Naive thymus-derived CD4-positive, alpha-beta T cell (primary cell): ENCODE results near the gene OR10A2. TPM values are rescaled to one million over a fixed set of nuclear protein-coding genes. Genes with fewer than 3 reads are reported as not detected.

Source experiments
- ATAC-seq: fragments of 150-1000 bp; cut with Tn5 transposase; 2 replicates; pipeline ENCODE4 v1.10.0; 2021; ENCODE audit warnings: mild to moderate bottlenecking, moderate library complexity
- CTCF ChIA-PET: fragments of 350-600 bp; sonication (Branson Sonifier 250); formaldehyde crosslinking; loops from one replicate; lab custom pipeline; 2021; ENCODE audit warnings: antibody characterized with exemption; lab: Charles Lee
- POLR2A ChIA-PET: fragments of 350-600 bp; sonication (Branson Sonifier 250); formaldehyde crosslinking; loops from one replicate; lab custom pipeline; 2021; ENCODE audit warnings: antibody characterized with exemption, inconsistent platforms; lab: Charles Lee
- DNase-seq, 9 donors: peaks; one replicate each; pipeline versions ENCODE4 v3.0.0 to v3.0.0-alpha.2; 2020 to 2022; ENCODE audit warnings: mixed read lengths in 1 of 9
- H3K27ac ChIP-seq: one replicate; pipeline ENCODE4 v1.7.0; 2013; ENCODE audit warnings: mild to moderate bottlenecking, low read depth, low read length, moderate library complexity
- H3K27me3 ChIP-seq, 2 donors: one replicate each; pipeline ENCODE4 v1.7.0; 2013; ENCODE audit warnings: low read length in 2 of 2, mild to moderate bottlenecking in 2 of 2, moderate library complexity in 2 of 2; ENCODE audit not compliant: control insufficient read depth in 2 of 2, insufficient read depth in 2 of 2
- H3K36me3 ChIP-seq, 3 experiments: 1 replicate in 2 of 3; 2 replicates in 1 of 3; pipeline ENCODE4 v1.7.0; 2013; ENCODE audit warnings: low read length in 3 of 3, mild to moderate bottlenecking in 3 of 3, moderate library complexity in 1 of 3; ENCODE audit not compliant: insufficient read depth in 3 of 3, control insufficient read depth in 2 of 3
- H3K4me1 ChIP-seq, 2 donors: one replicate each; pipeline ENCODE4 v1.7.0; 2013; ENCODE audit warnings: low read length in 2 of 2, mild to moderate bottlenecking in 2 of 2, moderate library complexity in 1 of 2; ENCODE audit not compliant: control insufficient read depth in 2 of 2, insufficient read depth in 2 of 2
- H3K4me3 ChIP-seq: 2 replicates; pipeline ENCODE4 v1.7.0; 2013; ENCODE audit warnings: mild to moderate bottlenecking, low read length
- H3K9me3 ChIP-seq, 3 experiments: 1 replicate in 2 of 3; 2 replicates in 1 of 3; pipeline ENCODE4 v1.7.0; 2013; ENCODE audit warnings: low read length in 3 of 3; ENCODE audit not compliant: control insufficient read depth in 2 of 3
- H3K27ac Mint-ChIP-seq, 9 donors: one replicate each; pipeline ENCODE4 v1.8.0; 2020 to 2022; ENCODE audit warnings: mixed read lengths in 9 of 9, mild to moderate bottlenecking in 8 of 9, moderate library complexity in 5 of 9, inconsistent platforms in 2 of 9
- H3K27me3 Mint-ChIP-seq, 5 donors: one replicate each; pipeline ENCODE4 v1.8.0; 2021 to 2022; ENCODE audit warnings: mixed read lengths in 5 of 5, mild to moderate bottlenecking in 1 of 5
- H3K36me3 Mint-ChIP-seq, 5 donors: one replicate each; pipeline ENCODE4 v1.8.0; 2020 to 2022; ENCODE audit warnings: mixed read lengths in 5 of 5, mild to moderate bottlenecking in 3 of 5, inconsistent platforms in 1 of 5
- H3K4me1 Mint-ChIP-seq, 7 donors: one replicate each; pipeline ENCODE4 v1.8.0; 2020 to 2022; ENCODE audit warnings: mixed read lengths in 7 of 7, mild to moderate bottlenecking in 3 of 7, inconsistent platforms in 1 of 7
- H3K4me3 Mint-ChIP-seq, 10 donors: one replicate each; pipeline ENCODE4 v1.8.0; 2020 to 2022; ENCODE audit warnings: mild to moderate bottlenecking in 10 of 10, mixed read lengths in 10 of 10, moderate library complexity in 6 of 10, inconsistent platforms in 2 of 10
- H3K9me3 Mint-ChIP-seq, 11 donors: one replicate each; pipeline ENCODE4 v1.8.0; 2020 to 2022; ENCODE audit warnings: mixed read lengths in 11 of 11, mild to moderate bottlenecking in 4 of 11, inconsistent platforms in 1 of 11, moderate library complexity in 1 of 11
- intact Hi-C, 2 donors: fragments of 100-400 bp; cut with micrococcal nuclease; formaldehyde crosslinking; loops; one replicate each; pipeline ENCODE4 v1.15.1; 2023
- polyA plus RNA-seq, 2 donors: library from polyadenylated mRNA; unstranded; fragments of 300-500 nt; fragmentation: Illumina TruSeq; gene quantifications; one replicate each; pipeline ENCODE4 v1.2.3, GENCODE V29; 2021
- total RNA-seq, 6 experiments: library from RNA in 5 of 6; stranded (reverse) in 5 of 6; gene quantifications; 1 replicate in 5 of 6; 2 replicates in 1 of 6; pipeline ENCODE4 v1.2.3 and lab custom pipeline; 2021 to 2026

OR10A2 gene
- total and polyA plus RNA-seq, 7 experiments from 2014 or later = 0.05 TPM; not detected in 6

DNA sequence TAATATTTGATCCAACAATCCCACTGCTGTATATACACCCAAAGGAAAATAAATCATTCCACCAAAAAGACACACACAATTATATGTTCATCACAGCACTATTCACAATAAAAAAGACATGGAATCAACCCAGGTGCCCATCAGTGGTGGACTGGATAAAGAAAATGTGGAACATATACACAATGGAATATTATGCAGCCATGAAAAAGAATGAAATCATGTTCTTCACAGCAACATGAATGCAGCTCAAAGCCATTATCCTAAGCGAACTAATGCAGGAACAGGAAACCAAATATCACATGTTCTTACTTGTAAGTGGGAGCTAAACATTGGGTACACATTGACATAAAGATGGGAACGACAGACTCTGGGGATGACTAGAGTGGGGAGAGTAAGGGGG, 56.8 kb downstream of the OR10A2 start:
- H3K4me1 Mint-ChIP-seq = peaks cover 0 to 3% (median 0%) of the 10 kb centered on the region in 7 donors

DNA sequence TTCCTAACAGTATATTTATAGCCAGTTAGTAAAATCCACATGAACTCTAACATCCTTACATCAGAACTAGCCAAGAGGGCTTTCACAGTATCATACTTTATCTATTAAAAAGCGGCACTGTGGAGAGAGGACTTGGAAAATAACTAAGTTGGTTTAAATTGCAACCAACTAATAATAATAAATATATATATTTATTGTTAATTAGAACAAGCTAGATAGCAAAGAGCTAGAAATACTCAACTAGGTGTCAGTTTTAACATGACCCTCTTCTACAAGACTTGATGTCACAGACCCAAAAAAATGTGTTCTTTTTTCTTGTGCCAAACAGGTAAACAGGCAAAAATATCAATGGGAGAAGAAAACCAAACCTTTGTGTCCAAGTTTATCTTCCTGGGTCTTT, 57.8 kb downstream of the OR10A2 start, which contains the start of gene OR2D3:
Gene OR2D3, plus strand, starts transcription at position 301 of the 400 bp plus-strand sequence. Its CDS starts 0 bp downstream, at position 301.
- Mint-ChIP-seq H3K9me3 (peaks cover 0 to 5% (median 1%) of the 10 kb centered on the region in 11 donors), H3K4me1 (peaks cover 0 to 7% (median 2%) of the 10 kb centered on the region in 7 donors), H3K27me3 (peaks cover 9 to 58% (median 47%) of the 10 kb centered on the region in 5 donors), H3K4me3 (no peak within 1 kb of the TSS), H3K36me3 (no peaks in the 10 kb centered on the region), H3K27ac (no peak within 1 kb of the TSS)
- no peaks in the 10 kb centered on the region for H3K27me3 ChIP-seq
- H3K4me3 ChIP-seq = no peak within 1 kb of the TSS
- H3K4me1 ChIP-seq = no peaks in the 10 kb centered on the region
- POLR2A ChIA-PET = no interaction called here
- no peaks in the 10 kb centered on the region for H3K36me3 ChIP-seq
- intact Hi-C loops = no loop called here
- no peak within 1 kb of the TSS for H3K27ac ChIP-seq
- no peaks in the 10 kb centered on the region for H3K9me3 ChIP-seq
- ATAC-seq (no peak), DNase-seq (no peak)
- CTCF ChIA-PET = no interaction called here

More for the DNA sequence above, 56.8 kb downstream of the OR10A2 start:
- Histone ChIP-seq H3K4me3 (no peak overlapping the region), H3K27me3 (no peaks in the 10 kb centered on the region), H3K36me3 (no peaks in the 10 kb centered on the region), H3K4me1 (no peaks in the 10 kb centered on the region), H3K27ac (no peak overlapping the region), H3K9me3 (no peaks in the 10 kb centered on the region)
- intact Hi-C loops = no loop called here
- H3K9me3 Mint-ChIP-seq = peaks cover 0 to 5% (median 0%) of the 10 kb centered on the region in 11 donors
- DNase-seq = no peak
- H3K27ac Mint-ChIP-seq = no peak overlapping the region
- ChIA-PET CTCF (no interaction called here), POLR2A (no interaction called here)
- H3K36me3 Mint-ChIP-seq = no peaks in the 10 kb centered on the region
- no peak overlapping the region for H3K4me3 Mint-ChIP-seq
- peaks cover 4 to 51% (median 40%) of the 10 kb centered on the region in 5 donors for H3K27me3 Mint-ChIP-seq
- no peak for ATAC-seq

Other genes starting within 250 kb of the OR10A2 start
- 100 to 1,000 TPM in 3 of 5 experiments, 10 to 100 TPM in 2; 49.9 to 160 (median 134) TPM for gene TPP1, start 243.6 kb upstream of the OR10A2 start, total RNA-seq
- gene TPP1, start 243.6 kb upstream of the OR10A2 start, polyA plus RNA-seq = 100 to 1,000 TPM in 1 of 2 donors, 10 to 100 TPM in 1; 91.6 to 116 TPM
- 10 to 100 TPM in 3 of 5 experiments, 1 to 10 TPM in 1, under 1 TPM in 1; 0.48 to 12.5 (median 10.9) TPM for gene DCHS1, start 207.2 kb upstream of the OR10A2 start, total RNA-seq
- 1 to 10 TPM; 2.7 to 4.8 TPM for gene DCHS1, start 207.2 kb upstream of the OR10A2 start, polyA plus RNA-seq
- gene MRPL17, start 179.7 kb upstream of the OR10A2 start, total RNA-seq = 10 to 100 TPM in 4 of 5 experiments, 1 to 10 TPM in 1; 10.0 to 70.3 (median 26.4) TPM
- 10 to 100 TPM; 21.6 to 33.4 TPM for gene MRPL17, start 179.7 kb upstream of the OR10A2 start, polyA plus RNA-seq
- gene OR2AG2, start 91.1 kb upstream of the OR10A2 start, total RNA-seq = under 1 TPM in 1 of 5 experiments, not detected in 4; 0.15 TPM
- gene OR2AG2, start 91.1 kb upstream of the OR10A2 start, polyA plus RNA-seq = not detected
- gene OR2AG1, start 80.0 kb upstream of the OR10A2 start, total RNA-seq = not detected
- not detected for gene OR2AG1, start 80.0 kb upstream of the OR10A2 start, polyA plus RNA-seq
- gene OR6A2, start 63.4 kb upstream of the OR10A2 start, total RNA-seq = under 1 TPM in 1 of 5 experiments, not detected in 4; 0.34 TPM
- gene OR6A2, start 63.4 kb upstream of the OR10A2 start, polyA plus RNA-seq = not detected
- gene OR10A5, start 17.4 kb upstream of the OR10A2 start, total RNA-seq = not detected
- gene OR10A5, start 17.4 kb upstream of the OR10A2 start, polyA plus RNA-seq = not detected
- gene OR10A4, start 13.6 kb downstream of the OR10A2 start, total RNA-seq = not detected
- not detected for gene OR10A4, start 13.6 kb downstream of the OR10A2 start, polyA plus RNA-seq
- under 1 TPM in 1 of 5 experiments, not detected in 4; 0.27 TPM for gene OR2D2, start 29.4 kb downstream of the OR10A2 start, total RNA-seq
- not detected for gene OR2D2, start 29.4 kb downstream of the OR10A2 start, polyA plus RNA-seq
- not detected for gene OR2D3, start 57.9 kb downstream of the OR10A2 start, total RNA-seq
- gene OR2D3, start 57.9 kb downstream of the OR10A2 start, polyA plus RNA-seq = not detected
- gene ZNF215, start 63.4 kb downstream of the OR10A2 start, total RNA-seq = 1 to 10 TPM in 1 of 5 experiments, under 1 TPM in 3, not detected in 1; 0.35 to 2.4 (median 0.55) TPM
- gene ZNF215, start 63.4 kb downstream of the OR10A2 start, polyA plus RNA-seq = under 1 TPM in 1 of 2 donors, not detected in 1; 0.43 TPM
- gene ZNF214, start 157.3 kb downstream of the OR10A2 start, total RNA-seq = not detected
- gene ZNF214, start 157.3 kb downstream of the OR10A2 start, polyA plus RNA-seq = not detected
- gene NLRP14, start 157.4 kb downstream of the OR10A2 start, total RNA-seq = under 1 TPM in 2 of 5 experiments, not detected in 3; 0.17 TPM
- gene NLRP14, start 157.4 kb downstream of the OR10A2 start, polyA plus RNA-seq = not detected
- gene RBMXL2, start 225.9 kb downstream of the OR10A2 start, total RNA-seq = not detected
- gene RBMXL2, start 225.9 kb downstream of the OR10A2 start, polyA plus RNA-seq = not detected